Measurements from ENCODE around the gene STXBP5. TPM values are rescaled to one million over a fixed set of nuclear protein-coding genes. Genes with fewer than 3 reads are reported as not detected.
A peak's percentile ranks its signal among the peaks of the same experiment; 100 is the strongest.

Gene STXBP5
- polyA plus RNA-seq, 4 donors = 12.6 to 18.0 (median 15.5) TPM

DNA sequence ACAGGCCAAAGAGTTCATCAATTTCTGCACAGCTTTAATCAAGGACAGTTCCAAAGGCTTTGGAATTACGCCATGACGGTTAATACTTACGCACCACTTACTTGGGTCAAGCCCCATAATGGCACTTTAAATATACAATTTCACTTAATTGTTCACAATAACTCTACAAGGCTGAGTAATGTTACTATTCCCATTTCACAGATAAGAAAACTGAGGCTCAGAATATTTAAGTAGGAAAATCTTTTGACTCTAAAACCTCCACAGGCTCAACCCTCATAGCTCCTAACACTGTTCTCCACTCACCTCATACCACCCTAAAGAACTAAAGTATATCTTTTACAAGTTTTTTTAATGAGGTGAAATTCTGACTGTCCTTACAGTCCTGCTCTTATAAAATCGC, 212.4 kb downstream of the STXBP5 start:
- no peak for DNase-seq (ENCODE audit: low read depth in 4 of 4, low spot score in 2 of 4)

DNA sequence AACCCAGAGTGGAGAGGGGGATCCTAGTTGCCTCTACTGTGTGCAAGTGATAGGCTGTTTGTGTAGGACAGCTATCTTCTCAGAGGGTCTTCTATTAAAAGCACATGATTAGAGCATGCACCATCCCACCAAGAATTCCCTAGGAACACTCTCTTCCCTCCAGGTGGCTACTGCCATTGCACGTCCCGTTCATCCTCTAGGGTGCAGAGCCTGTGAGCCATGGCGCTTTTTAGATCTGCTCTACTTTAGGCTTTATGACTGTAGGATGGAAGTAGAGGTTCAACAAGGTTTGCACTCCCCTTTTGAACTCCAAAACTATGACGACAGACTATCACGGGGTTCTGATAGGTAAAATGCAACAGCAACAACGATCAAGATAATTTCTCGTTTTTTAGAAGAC, 213.7 kb downstream of the STXBP5 start:
- no peak for DNase-seq (ENCODE audit: low read depth in 4 of 4, low spot score in 2 of 4)

DNA sequence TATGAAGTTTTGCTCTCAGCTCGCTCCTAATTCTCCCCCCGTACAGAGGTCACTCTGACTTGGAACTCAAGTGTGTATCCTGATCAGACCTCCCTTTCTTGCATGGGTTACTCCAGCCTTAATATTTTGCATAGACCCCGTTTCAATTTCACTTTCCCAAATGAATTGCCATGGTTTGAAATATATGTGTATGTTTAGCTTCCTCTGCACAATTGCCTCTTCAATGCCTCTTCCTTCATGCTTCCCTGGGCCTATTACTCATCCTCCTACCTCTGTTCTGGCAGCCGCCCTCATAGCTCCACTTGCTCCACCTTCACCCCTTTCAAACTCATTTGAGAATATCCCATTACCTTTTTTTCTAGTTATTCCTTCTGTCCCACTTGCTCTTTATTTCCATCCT, 214.3 kb downstream of the STXBP5 start:
- peak in 1 of 4 donors; percentile 15 for DNase-seq (ENCODE audit: low read depth in 4 of 4, low spot score in 2 of 4)

DNA sequence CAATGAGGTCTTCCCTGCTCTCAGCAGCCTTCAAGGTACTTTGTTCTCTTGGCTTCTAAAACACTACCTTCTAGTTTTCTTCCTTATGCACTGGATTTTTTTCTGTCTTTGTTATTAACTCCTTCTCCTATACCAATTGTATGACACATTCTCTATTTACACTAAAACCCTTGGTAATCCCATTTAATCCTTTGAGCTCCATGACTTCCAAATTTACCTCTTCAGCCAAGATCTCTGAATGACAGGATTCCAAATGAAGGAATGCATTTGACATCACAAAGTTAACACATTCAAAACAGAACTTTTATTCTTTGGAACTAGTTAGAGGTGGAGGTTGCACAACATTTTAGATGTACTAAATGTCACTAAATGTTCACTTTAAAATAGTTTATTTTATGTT, 217.7 kb downstream of the STXBP5 start:
- DNase-seq (ENCODE audit: low read depth in 4 of 4, low spot score in 2 of 4) = no peak

DNA sequence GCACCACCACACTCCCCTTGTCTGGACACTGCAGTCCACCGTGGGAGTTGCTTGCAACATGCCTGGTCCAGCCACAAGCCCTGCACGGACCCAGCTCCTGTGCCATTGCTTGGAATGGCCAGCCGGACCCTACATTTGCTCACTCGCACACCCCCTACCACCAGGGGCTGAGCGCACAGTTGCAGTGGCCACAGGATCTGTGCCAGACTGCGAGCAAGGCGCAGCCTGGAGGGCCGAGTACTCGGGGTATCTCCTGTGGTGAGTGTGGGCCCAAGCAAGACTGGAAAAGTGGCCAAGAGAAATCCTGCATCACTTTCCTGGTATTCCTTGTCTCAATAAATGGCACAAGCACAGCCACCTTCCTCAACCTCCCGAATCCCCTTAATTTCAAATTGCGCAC, 218.9 kb downstream of the STXBP5 start:
- no peak for DNase-seq (ENCODE audit: low read depth in 4 of 4, low spot score in 2 of 4)

DNA sequence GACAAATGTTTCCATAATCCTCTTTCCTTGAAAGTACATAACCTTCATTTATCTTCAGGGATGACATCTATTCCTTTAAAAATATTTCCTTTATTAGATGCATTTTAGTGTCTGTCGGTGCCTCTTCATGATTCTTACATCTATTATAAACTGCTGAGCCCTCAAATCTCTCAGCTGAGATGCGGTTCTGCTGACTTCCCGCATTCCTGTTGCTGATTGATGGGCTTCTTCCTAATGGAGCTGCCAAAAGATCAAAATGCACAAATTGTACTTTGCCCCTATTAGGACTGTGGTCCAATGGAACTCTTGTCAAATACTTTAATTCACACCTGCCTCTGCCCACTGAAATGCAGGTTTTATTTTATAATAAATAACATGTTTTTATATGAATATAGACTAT, 225.6 kb downstream of the STXBP5 start:
- no peak for DNase-seq (ENCODE audit: low read depth in 4 of 4, low spot score in 2 of 4)

DNA sequence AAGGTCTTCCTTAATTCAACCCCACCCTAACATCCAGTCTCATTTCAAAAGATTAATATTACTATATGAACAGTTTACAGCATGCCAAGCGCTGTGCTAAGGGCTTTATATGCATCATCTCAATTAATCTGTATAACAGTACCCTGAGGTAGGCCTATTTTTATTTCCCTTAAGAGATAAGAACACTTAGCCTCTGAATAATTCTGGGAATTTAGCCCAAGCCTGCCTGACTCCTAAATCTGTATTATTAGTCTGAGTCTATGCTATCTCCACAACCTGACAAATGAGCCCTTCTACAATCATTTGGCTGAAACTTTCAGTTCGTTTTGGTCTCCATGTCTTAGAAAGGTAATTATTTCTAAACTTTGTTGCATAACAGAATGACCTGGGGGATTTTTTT, 226.6 kb downstream of the STXBP5 start:
- no peak for DNase-seq (ENCODE audit: low read depth in 4 of 4, low spot score in 2 of 4)

DNA sequence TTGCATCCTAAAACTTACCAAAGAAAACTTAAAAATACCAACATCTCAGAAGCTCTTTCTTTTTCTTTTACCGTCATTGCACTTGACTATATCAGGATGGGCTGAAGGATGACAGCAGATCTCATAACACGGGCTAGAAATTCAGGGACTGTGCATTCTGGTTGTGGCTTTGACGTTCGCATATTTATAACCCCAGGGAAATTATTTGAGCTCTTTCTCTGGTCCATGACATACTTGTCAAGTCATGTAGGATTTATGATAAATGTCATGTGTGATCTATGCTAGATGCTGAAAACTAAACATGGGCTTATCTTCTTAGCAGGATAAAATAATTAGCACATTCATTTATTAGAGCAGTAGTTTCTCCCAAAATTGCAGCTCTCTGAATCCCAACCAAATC, 229.9 kb downstream of the STXBP5 start:
- no peak for DNase-seq (ENCODE audit: low read depth in 4 of 4, low spot score in 2 of 4)

DNA sequence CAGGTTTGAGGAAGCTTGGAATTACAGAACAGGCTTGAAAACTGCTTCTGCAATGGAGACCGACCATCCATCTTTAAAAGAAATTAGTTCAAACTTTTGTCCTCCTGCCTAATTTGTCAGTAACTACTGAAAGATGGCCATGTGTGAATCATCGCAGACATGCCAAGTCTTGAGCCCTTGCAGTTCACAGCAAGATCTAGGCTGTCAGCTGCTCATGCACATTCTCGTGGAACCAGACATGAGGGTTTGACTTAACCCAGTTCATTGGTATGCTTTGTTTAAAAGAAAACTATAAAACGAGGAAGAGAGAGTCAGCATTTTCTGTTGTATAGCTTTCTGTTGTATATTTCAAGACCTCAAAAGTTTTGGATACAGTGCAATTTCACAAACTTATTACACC, 230.3 kb downstream of the STXBP5 start:
- DNase-seq (ENCODE audit: low read depth in 4 of 4, low spot score in 2 of 4) = no peak

DNA sequence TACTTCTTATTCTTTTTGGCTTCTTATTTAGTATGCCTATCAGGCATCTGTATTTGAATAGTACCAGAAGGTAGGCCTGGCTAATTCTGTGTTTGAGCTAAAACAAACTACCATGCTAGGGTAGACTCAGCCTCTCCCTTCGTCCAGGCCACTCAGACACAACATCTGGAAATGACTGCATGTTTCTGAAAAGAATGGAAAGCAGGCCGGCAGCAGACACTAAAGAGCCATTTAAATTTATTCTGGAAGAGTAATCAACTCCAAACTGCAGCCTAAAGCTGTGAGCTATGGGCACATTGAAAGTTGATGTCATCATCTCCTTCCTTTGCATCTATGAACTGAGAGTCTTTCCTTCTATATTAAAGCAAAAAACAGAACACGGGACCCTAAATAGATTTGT, 233.4 kb downstream of the STXBP5 start:
- no peak for DNase-seq (ENCODE audit: low read depth in 4 of 4, low spot score in 2 of 4)

DNA sequence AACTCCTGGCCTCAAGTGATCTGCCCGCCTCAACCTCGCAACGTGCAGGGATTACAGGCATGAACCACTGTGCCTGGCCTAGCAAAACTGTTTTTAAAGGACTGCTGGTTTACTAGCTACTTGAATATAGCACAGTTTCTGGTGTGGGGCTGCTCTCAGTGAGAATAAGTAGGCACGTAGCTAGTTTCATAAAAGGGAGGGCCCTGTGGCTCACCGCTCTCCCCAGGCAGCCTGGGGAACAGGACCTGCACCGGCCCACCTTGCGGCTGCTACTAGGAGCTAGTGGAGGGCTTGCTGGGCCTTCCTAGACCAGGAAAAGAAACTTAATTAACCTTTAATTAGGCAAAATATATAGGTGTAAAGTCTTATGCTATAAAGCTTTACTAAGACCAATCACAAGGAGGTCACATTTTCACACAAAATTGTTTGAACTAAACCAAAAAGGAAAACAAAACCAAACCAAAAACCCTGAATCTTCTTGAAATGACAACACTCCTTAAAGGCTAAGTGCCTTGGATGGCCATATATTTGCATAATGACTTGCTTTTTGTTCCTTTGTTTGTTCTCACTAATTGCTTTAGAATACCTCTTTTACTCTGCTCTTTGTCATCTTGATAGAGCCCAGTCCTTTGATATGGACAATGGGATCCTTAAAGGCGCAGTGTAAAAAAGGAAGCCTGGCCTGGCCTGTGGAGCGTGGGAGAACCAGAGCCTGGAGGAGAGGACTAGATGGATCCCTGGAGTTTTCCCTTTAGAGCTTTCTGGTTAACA, 234.7 kb downstream of the STXBP5 start:
- no peak for DNase-seq (ENCODE audit: low read depth in 4 of 4, low spot score in 2 of 4)
